Common myeloid progenitor, CD34-positive (primary cell): ENCODE measurements around the gene ROR2.
"Not testable (repeated sequence)": the region's sequence is repeated elsewhere in the genome, so short reads cannot be mapped to it uniquely, and the experiment has no call there.

Source experiments
- CTCF ChIA-PET: fragments of 350-600 bp; sonication (Branson Sonifier 250); formaldehyde crosslinking; loops from one replicate; lab custom pipeline; 2021; ENCODE audit warnings: antibody characterized with exemption; lab: Charles Lee
- POLR2A ChIA-PET: fragments of 350-600 bp; sonication (Branson Sonifier 250); formaldehyde crosslinking; loops from one replicate; lab custom pipeline; 2021; ENCODE audit warnings: antibody characterized with exemption; lab: Charles Lee
- DNase-seq, 3 donors: peaks; one replicate each; pipeline versions ENCODE4 v3.0.0 to v3.0.0-alpha.2; 2013
- H3K27ac ChIP-seq, 2 experiments: 1 replicate in 1 of 2; 2 replicates in 1 of 2; pipeline ENCODE4 v1.7.0; 2013; ENCODE audit warnings: inconsistent platforms in 2 of 2, low read length in 2 of 2, mild to moderate bottlenecking in 2 of 2, low read depth in 1 of 2, moderate library complexity in 1 of 2; ENCODE audit not compliant: severe bottlenecking in 2 of 2, insufficient read depth in 1 of 2, poor library complexity in 1 of 2
- H3K27me3 ChIP-seq, 5 experiments: replicated peaks in 2 of 5; 1 replicate in 3 of 5; 2 replicates in 2 of 5; pipeline versions ENCODE4 v1.6.1 to v1.7.0; 2013; ENCODE audit warnings: low read length in 4 of 5, mild to moderate bottlenecking in 2 of 5, moderate library complexity in 2 of 5, inconsistent platforms in 1 of 5; ENCODE audit not compliant: insufficient read depth in 5 of 5, control insufficient read depth in 4 of 5
- H3K36me3 ChIP-seq, 4 experiments: 1 replicate in 2 of 4; 2 replicates in 2 of 4; pipeline versions ENCODE4 v1.6.1 to v1.7.0; 2013; ENCODE audit warnings: low read length in 3 of 4, control low read depth in 1 of 4, mild to moderate bottlenecking in 1 of 4; ENCODE audit not compliant: control insufficient read depth in 4 of 4, insufficient read depth in 4 of 4
- H3K4me1 ChIP-seq, 4 experiments: 1 replicate in 3 of 4; 2 replicates in 1 of 4; pipeline versions ENCODE4 v1.6.1 to v1.7.1; 2013; ENCODE audit warnings: low read length in 3 of 4, mild to moderate bottlenecking in 3 of 4, control low read depth in 1 of 4, inconsistent platforms in 1 of 4, moderate library complexity in 1 of 4; ENCODE audit not compliant: control insufficient read depth in 4 of 4, insufficient read depth in 4 of 4; ENCODE audit errors: control extremely low read depth in 1 of 4
- H3K4me3 ChIP-seq, 7 experiments: 1 replicate in 4 of 7; 2 replicates in 3 of 7; pipeline versions ENCODE4 v1.5.1 to v1.7.0; 2013; ENCODE audit warnings: mild to moderate bottlenecking in 7 of 7, low read length in 6 of 7, moderate library complexity in 6 of 7, inconsistent platforms in 2 of 7, low read depth in 2 of 7, control low read depth in 1 of 7; ENCODE audit not compliant: insufficient read depth in 4 of 7, control insufficient read depth in 1 of 7; ENCODE audit errors: extremely low read depth in 1 of 7
- H3K9me3 ChIP-seq, 5 experiments: 1 replicate in 4 of 5; 2 replicates in 1 of 5; pipeline versions ENCODE4 v1.6.1 to v1.7.1; 2013; ENCODE audit warnings: low read length in 4 of 5, mild to moderate bottlenecking in 2 of 5, inconsistent platforms in 1 of 5, low read depth in 1 of 5, moderate library complexity in 1 of 5; ENCODE audit not compliant: control insufficient read depth in 4 of 5, insufficient read depth in 2 of 5; ENCODE audit errors: control extremely low read depth in 1 of 5
- WGBS: methylation state at CpG from one replicate; pipeline ENCODE4 v1.1.5; 2013; ENCODE audit not compliant: insufficient coverage; 5-methylcytosine and 5-hydroxymethylcytosine counted together

ROR2 gene

DNA sequence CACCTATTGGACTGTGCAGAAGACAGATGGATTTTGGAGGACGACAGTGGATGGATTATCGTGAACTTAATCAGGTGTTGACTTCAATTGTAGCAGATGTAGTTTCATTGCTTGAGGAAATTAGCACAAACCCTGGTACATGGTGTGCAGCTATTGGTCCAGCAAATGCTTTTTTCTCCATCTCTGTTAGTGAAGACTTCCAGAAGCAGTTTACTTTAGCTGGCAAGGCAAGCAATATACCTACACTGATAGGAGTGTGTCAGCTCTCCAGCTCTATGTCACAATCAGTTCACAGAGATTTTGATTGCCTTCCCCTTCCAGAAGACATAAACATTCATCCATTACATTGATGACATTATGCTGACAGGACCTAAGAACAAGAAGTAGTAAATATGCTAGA lies 35.7 kb upstream of the ROR2 start:
- no peaks in the 10 kb centered on the region for H3K4me1 ChIP-seq
- DNase-seq: no peak
- 94% methylated on average over 2 of the region's 2 CpGs for WGBS
- ChIA-PET POLR2A (no interaction called here), CTCF (no interaction called here)
- no peak overlapping the region for H3K4me3 ChIP-seq
- H3K27ac ChIP-seq: no peak overlapping the region
- H3K9me3 ChIP-seq: peaks cover 0 to 7% (median 5%) of the 10 kb centered on the region in 5 experiments
- no peaks in the 10 kb centered on the region for H3K36me3 ChIP-seq
- H3K27me3 ChIP-seq: peaks cover 0 to 2% (median 0%) of the 10 kb centered on the region in 5 experiments

DNA sequence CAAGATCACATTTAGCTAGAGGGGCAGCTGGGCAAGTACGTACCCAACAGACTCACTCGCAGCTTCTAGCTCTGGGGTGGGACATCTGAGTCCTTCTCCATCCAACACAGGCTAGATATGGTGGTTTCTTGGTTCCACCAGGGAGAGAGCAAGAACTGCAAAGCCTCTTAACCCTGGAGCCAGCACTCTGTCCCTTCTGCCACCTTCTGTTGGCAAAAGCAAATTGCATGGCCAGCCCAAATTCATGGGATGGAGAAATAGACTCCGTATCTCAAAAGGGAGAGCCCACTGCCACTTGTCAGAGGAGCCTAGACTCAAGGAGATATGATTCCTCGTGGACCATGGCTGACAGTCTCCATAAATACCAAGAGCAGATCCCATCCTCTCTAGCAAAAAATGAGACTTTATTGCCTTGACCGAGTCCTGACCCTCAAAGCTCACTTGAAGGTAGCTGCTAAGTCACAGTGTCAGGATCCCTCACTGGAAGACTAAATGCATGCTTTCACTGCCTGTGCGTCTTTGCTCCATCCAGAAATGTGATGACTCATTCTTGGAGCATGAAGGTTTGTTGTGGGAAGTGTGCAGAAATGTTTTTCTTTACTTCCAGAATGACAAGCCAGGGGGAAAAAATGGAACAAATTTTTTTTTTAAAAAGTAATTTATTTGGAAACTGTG lies 28.8 kb upstream of the ROR2 start:
- ChIA-PET POLR2A (no interaction called here), CTCF (interaction anchor here (1.0 kb wide), 1 partner anchor 203 kb away, joined by 4 read pairs; no protein-coding TSS in a partner anchor)
- Histone ChIP-seq H3K9me3 (peaks cover 0 to 7% (median 2%) of the 10 kb centered on the region in 5 experiments), H3K36me3 (no peaks in the 10 kb centered on the region), H3K27ac (no peak overlapping the region), H3K4me1 (no peaks in the 10 kb centered on the region), H3K4me3 (no peak overlapping the region), H3K27me3 (peaks cover 0 to 2% (median 0%) of the 10 kb centered on the region in 5 experiments)
- WGBS: 98% methylated on average over 3 of the region's 6 CpGs
- peak in 2 of 3 donors; percentile 30 to 35 for DNase-seq

DNA sequence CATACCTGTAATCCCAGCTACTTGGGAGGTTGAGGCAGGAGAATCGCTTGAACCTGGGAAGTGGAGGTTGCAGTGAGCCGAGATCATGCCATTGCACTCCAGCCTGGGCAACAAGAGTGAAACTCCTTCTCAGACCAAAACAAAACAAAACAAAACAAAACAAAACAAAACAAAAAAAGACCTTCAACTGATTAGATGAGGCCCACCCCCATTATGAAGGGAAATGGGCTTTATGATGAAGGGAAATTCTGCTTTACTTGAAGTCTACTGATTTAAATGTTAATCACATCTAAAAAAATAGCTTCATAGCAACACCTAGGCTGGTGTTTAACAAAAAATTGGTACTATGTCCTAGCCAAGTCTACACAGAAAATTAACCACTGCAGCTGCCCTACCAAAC lies 25.2 kb upstream of the ROR2 start:
- H3K9me3 ChIP-seq, H3K4me1 ChIP-seq, H3K36me3 ChIP-seq, DNase-seq, H3K4me3 ChIP-seq, H3K27me3 ChIP-seq, H3K27ac ChIP-seq, POLR2A ChIA-PET: not testable (repeated sequence)
- WGBS: no CpG with 5 or more reads among the region's 2 CpGs
- CTCF ChIA-PET: interaction anchor here (1.5 to 1.9 kb wide), 2 partner anchors 25 to 200 kb away, joined by 3 to 6 read pairs; no protein-coding TSS in a partner anchor

DNA sequence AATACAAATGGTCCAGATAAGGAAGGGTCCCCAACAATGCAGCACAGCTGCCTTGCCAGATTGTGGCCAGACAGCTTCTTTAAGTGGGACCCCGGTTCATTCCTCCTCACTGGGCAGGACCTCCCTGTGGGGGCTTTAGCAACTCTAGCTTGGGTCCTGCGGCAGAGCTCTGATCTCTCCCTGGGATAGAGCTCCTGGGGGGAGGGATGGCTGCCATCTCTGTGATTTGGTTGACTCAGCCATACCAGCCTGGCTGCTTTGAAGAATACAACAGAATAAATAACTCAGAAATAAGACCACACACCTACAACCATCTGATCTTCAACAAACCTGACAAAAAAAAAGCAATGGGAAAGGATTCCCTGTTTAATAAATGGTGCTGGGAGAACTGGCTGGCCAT lies 22.7 kb upstream of the ROR2 start:
- no CpG with 5 or more reads among the region's 2 CpGs for WGBS
- Histone ChIP-seq H3K27me3 (peaks cover 0 to 7% (median 0%) of the 10 kb centered on the region in 5 experiments), H3K4me1 (no peaks in the 10 kb centered on the region), H3K4me3 (no peak overlapping the region), H3K27ac (no peak overlapping the region), H3K36me3 (no peaks in the 10 kb centered on the region), H3K9me3 (no peaks in the 10 kb centered on the region)
- ChIA-PET POLR2A (no interaction called here), CTCF (no interaction called here)
- no peak for DNase-seq

DNA sequence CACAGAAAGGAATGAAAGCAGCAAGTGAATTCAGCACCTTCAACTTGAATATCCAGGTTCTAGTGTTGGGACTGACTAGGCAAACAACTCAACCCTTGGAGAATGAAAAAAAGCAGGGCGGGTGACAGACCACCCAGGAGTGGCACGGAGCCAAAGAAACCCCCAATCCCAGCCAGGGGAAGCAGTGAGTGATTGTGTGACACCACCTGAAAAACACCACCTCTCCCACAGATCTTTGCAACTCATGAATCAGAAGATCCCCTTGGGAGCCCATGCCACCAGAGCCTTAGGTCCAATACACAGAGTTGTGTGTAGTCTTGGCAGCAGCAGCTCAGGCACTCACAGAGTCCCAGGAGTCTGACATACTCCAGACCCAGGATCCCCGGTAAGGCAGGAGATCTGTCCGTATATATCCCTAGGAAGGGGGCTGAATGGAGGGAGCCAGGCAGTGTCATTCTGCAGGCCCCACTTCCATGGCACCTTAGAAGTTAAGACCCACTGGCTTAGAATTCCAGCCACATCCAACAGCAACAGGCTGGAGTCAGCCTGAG lies 22.1 kb upstream of the ROR2 start:
- Histone ChIP-seq H3K27me3 (peaks cover 0 to 10% (median 0%) of the 10 kb centered on the region in 5 experiments), H3K36me3 (no peaks in the 10 kb centered on the region), H3K4me3 (no peak overlapping the region), H3K4me1 (no peaks in the 10 kb centered on the region), H3K27ac (no peak overlapping the region), H3K9me3 (no peaks in the 10 kb centered on the region)
- POLR2A ChIA-PET: no interaction called here
- no peak for DNase-seq
- CTCF ChIA-PET: interaction anchor here (2.7 kb wide), 1 partner anchor 16 kb away, joined by 8 read pairs; no protein-coding TSS in a partner anchor
- WGBS: 93% methylated on average over 2 of the region's 4 CpGs

DNA sequence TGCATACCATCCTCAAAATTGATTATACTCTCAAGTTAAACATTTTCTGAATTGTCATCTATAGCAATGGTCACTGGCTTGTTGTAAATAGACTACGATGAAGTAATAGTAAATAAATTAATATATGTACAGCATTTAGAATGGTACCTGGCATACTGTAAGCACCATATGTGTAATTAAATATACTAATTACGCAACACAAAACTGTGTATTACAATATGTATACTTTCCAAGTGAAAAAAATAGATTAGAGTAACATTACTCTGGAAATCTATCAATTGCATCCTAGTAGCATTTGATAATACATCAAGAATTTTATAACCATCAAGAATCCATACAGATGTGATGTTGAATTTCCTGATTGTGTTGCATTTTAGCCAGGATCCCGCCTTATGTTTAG lies 17.2 kb upstream of the ROR2 start:
- Histone ChIP-seq H3K4me1 (no peaks in the 10 kb centered on the region), H3K9me3 (peaks cover 0 to 6% (median 0%) of the 10 kb centered on the region in 5 experiments), H3K27ac (no peak overlapping the region), H3K4me3 (no peak overlapping the region), H3K27me3 (peaks cover 0 to 7% (median 3%) of the 10 kb centered on the region in 5 experiments), H3K36me3 (no peaks in the 10 kb centered on the region)
- 100% methylated on average over 1 of the region's 3 CpGs for WGBS
- POLR2A ChIA-PET: no interaction called here
- CTCF ChIA-PET: no interaction called here
- no peak for DNase-seq

DNA sequence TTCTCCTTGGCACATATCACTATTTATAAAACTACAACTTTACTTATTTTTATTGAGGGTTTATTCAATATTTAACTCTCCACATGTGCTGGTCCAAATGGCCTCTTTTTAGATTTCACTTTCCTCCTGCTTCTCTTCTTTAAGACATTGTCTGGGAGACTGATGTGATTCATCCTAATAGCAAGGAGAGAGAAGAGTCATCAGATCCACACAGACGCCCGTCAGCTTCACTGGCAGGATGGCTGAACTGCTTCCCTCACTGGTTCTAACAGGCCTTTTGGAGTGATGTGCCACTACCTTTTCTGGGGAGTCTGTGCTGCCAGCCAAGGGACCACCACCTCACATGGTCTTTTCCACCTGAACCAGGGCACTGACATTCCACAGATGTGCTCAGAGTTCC lies 16.5 kb upstream of the ROR2 start:
- Histone ChIP-seq H3K27me3 (peaks cover 0 to 7% (median 3%) of the 10 kb centered on the region in 5 experiments), H3K4me3 (no peak overlapping the region), H3K27ac (no peak overlapping the region), H3K9me3 (peaks cover 0 to 6% (median 0%) of the 10 kb centered on the region in 5 experiments), H3K36me3 (no peaks in the 10 kb centered on the region), H3K4me1 (no peaks in the 10 kb centered on the region)
- POLR2A ChIA-PET: no interaction called here
- no peak for DNase-seq
- WGBS: 93% methylated on average over 2 of the region's 2 CpGs
- CTCF ChIA-PET: no interaction called here
